DOHH2 (cell line): ENCODE data around the gene PRR23E.

ENCODE experiments used
- H3F3A ChIP-seq: fragments of 200-600 bp; sonication (generic), shearing (Covaris generic); 2 replicates; pipeline ENCODE4 v1.6.0; 2016; ENCODE audit warnings: antibody characterized with exemption, mild to moderate bottlenecking; ENCODE audit not compliant: control insufficient read depth, insufficient read depth
- H3K27ac ChIP-seq: fragments of 200-600 bp; sonication (generic); 2 replicates; pipeline ENCODE4 v1.5.1; 2014; ENCODE audit warnings: low read depth, mild to moderate bottlenecking, low read length, moderate library complexity
- H3K27me3 ChIP-seq: fragments of 200-600 bp; sonication (generic); 2 replicates; pipeline ENCODE4 v1.6.1; 2014; ENCODE audit warnings: mild to moderate bottlenecking, low read length, mixed read lengths; ENCODE audit not compliant: control insufficient read depth
- H3K36me3 ChIP-seq: fragments of 200-600 bp; sonication (generic); 2 replicates; pipeline ENCODE4 v1.6.1; 2014; ENCODE audit warnings: mild to moderate bottlenecking, low read length, moderate library complexity, mixed read lengths; ENCODE audit not compliant: control insufficient read depth
- H3K4me1 ChIP-seq: fragments of 200-600 bp; sonication (generic); 2 replicates; pipeline ENCODE4 v1.6.1; 2014; ENCODE audit warnings: mild to moderate bottlenecking, low read length, mixed read lengths; ENCODE audit not compliant: control insufficient read depth
- H3K4me2 ChIP-seq: fragments of 200-600 bp; sonication (generic); 2 replicates; pipeline ENCODE4 v1.6.0; 2014; ENCODE audit warnings: mild to moderate bottlenecking, low read length, moderate library complexity
- H3K4me3 ChIP-seq: fragments of 200-600 bp; sonication (generic); 2 replicates; pipeline ENCODE4 v1.5.1; 2014; ENCODE audit warnings: mild to moderate bottlenecking, low read length, mixed read lengths
- H3K79me2 ChIP-seq: fragments of 200-600 bp; sonication (generic); 2 replicates; pipeline ENCODE4 v1.6.1; 2014; ENCODE audit warnings: mild to moderate bottlenecking, low read length, mixed read lengths; ENCODE audit not compliant: control insufficient read depth
- H3K9me2 ChIP-seq: fragments of 200-600 bp; sonication (generic); replicated peaks from 2 replicates; pipeline ENCODE4 v1.6.1; 2014; ENCODE audit warnings: mild to moderate bottlenecking, low read length, mixed read lengths; ENCODE audit not compliant: control insufficient read depth
- H3K9me3 ChIP-seq: fragments of 200-600 bp; sonication (generic); 2 replicates; pipeline ENCODE4 v1.6.1; 2014; ENCODE audit warnings: antibody characterized with exemption, low read length, mixed read lengths; ENCODE audit not compliant: control insufficient read depth, insufficient read depth
- H4K20me1 ChIP-seq: fragments of 200-600 bp; sonication (generic); 2 replicates; pipeline ENCODE4 v1.6.0; 2014; ENCODE audit warnings: low read depth, mild to moderate bottlenecking, antibody characterized with exemption, low read length, moderate library complexity; ENCODE audit not compliant: control insufficient read depth, insufficient read depth
- CTCF ChIP-seq: fragments of 200-600 bp; sonication (generic); IDR thresholded peaks from one replicate; pipeline ENCODE4 v1.5.1; 2014; ENCODE audit warnings: antibody characterized with exemption, mild to moderate bottlenecking, low read depth, low read length; ENCODE audit not compliant: poor library complexity, severe bottlenecking
- EZH2phosphoT487 ChIP-seq: fragments of 200-600 bp; sonication (generic); IDR thresholded peaks from 2 replicates; pipeline ENCODE4 v1.6.1; 2017; ENCODE audit warnings: borderline replicate concordance, mild to moderate bottlenecking, antibody characterized with exemption, low read length, moderate library complexity, mixed read lengths

The PRR23E gene

DNA sequence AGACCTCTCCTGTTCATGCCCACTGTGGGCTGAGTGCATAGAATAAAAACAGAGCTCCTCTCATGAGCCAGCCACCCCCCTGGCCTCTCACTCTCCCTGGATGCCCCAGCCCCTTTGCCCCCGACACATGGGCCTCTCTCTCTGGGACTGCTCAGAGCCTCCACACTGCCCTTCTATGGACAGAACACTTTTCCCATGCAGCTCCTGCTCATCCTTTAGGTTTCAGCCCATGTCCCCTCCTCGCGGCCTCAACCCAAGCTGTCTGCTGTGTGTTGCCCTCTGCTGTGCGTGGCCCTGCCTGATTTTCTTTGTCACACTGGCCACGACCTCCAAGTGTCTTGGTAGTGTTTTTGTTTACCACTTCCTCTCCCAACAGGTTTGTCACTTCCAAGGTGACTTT is 20.7 kb upstream of the PRR23E start:
- H3F3A ChIP-seq, result no peaks in the 10 kb centered on the region
- no peak overlapping the region for H3K4me2 ChIP-seq
- H3K9me2 ChIP-seq, result no peaks in the 10 kb centered on the region
- TF ChIP-seq EZH2phosphoT487, result no peak
- TF ChIP-seq CTCF, result no peak
- no peaks in the 10 kb centered on the region for H3K9me3 ChIP-seq
- H3K27ac ChIP-seq, result no peak overlapping the region
- no peaks in the 10 kb centered on the region for H3K4me1 ChIP-seq
- H3K27me3 ChIP-seq, result no peaks in the 10 kb centered on the region
- no peaks in the 10 kb centered on the region for H3K36me3 ChIP-seq
- no peak overlapping the region for H3K4me3 ChIP-seq
- H4K20me1 ChIP-seq, result no peaks in the 10 kb centered on the region
- H3K79me2 ChIP-seq, result no peaks in the 10 kb centered on the region

DNA sequence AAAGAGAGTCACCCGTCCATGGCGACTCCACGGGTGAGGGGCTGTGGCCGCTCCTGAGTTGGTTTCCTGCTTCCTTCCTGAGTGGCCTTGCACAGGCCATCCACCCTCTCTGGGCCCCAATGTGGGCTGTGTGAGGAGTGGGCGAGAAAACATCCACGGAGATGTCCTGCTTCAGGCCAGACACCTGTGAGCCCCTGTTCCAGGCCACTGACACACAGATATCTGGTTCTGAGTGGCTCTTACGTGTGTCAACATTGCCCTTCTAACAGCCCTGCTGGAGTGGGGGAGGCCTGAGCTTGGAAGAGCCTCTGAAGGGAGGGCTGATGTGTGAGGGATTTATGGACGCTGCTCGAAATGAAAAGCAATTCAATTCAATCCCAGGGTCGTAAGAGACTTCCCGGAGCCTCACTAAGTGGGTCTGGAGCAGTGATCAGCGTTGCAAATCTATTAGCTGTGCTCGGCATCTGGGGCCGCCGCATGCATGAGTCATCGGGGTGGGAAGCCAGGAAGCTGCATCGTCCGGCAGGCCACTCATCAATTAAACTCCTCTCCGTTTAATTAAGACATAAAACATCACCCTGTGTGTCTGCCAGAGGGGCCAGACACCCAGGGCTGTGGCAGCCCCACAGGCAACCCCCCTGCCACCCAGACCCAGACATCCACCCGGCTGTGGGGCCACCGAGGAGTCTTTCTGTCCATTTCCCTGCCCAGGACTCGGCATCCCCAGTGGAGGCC is 20.0 kb upstream of the PRR23E start:
- Histone ChIP-seq H3K27me3 (no peaks in the 10 kb centered on the region), H3K4me1 (no peaks in the 10 kb centered on the region), H3K36me3 (no peaks in the 10 kb centered on the region), H3K27ac (no peak overlapping the region), H4K20me1 (no peaks in the 10 kb centered on the region), H3K4me2 (no peak overlapping the region), H3K9me3 (no peaks in the 10 kb centered on the region), H3K4me3 (no peak overlapping the region), H3F3A (no peaks in the 10 kb centered on the region), H3K79me2 (no peaks in the 10 kb centered on the region), H3K9me2 (no peaks in the 10 kb centered on the region)
- TF ChIP-seq EZH2phosphoT487, result no peak
- no peak for TF ChIP-seq CTCF

- H3K9me3 ChIP-seq, result no peaks in the 10 kb centered on the region
- no peak overlapping the region for H3K4me2 ChIP-seq
Observed at GRCh38 chr3:127173516-127174166, 19.3 kb upstream of the PRR23E start.

More at GRCh38 chr3:127173516-127174166, 19.3 kb upstream of the PRR23E start:
- H3K36me3 ChIP-seq, result no peaks in the 10 kb centered on the region
- no peak overlapping the region for H3K4me3 ChIP-seq
- no peaks in the 10 kb centered on the region for H3F3A ChIP-seq
- H3K9me2 ChIP-seq, result no peaks in the 10 kb centered on the region
- H3K4me1 ChIP-seq, result no peaks in the 10 kb centered on the region
- no peaks in the 10 kb centered on the region for H4K20me1 ChIP-seq
- no peaks in the 10 kb centered on the region for H3K27me3 ChIP-seq
- TF ChIP-seq CTCF, result no peak
- TF ChIP-seq EZH2phosphoT487, result no peak
- no peaks in the 10 kb centered on the region for H3K79me2 ChIP-seq
- no peak overlapping the region for H3K27ac ChIP-seq
